Astrocyte of the spinal cord (primary cell): ENCODE data around the gene FTCDNL1.
A peak's percentile ranks its signal among the peaks of the same experiment; 100 is the strongest.

Source experiments
- DNase-seq: peaks from one replicate; pipeline ENCODE4 v3.0.0; 2011; ENCODE audit warnings: low read depth, low spot score
- H3K4me3 ChIP-seq: 2 replicates; pipeline ENCODE4 v1.5.1; 2011; ENCODE audit warnings: low read depth, mild to moderate bottlenecking, low read length, moderate library complexity
- in situ Hi-C: cut with HindIII; loops from 2 replicates; pipeline ENCODE4 v1.10.0; 2017; ENCODE audit warnings: low sequenced_read_pairs
- TF ChIP-seq, protein P1 (sequence below): IDR thresholded peaks from 2 replicates; pipeline ENCODE4 v1.5.1; 2012; ENCODE audit warnings: low read depth, mild to moderate bottlenecking, low read length, inconsistent platforms

Gene FTCDNL1

DNA sequence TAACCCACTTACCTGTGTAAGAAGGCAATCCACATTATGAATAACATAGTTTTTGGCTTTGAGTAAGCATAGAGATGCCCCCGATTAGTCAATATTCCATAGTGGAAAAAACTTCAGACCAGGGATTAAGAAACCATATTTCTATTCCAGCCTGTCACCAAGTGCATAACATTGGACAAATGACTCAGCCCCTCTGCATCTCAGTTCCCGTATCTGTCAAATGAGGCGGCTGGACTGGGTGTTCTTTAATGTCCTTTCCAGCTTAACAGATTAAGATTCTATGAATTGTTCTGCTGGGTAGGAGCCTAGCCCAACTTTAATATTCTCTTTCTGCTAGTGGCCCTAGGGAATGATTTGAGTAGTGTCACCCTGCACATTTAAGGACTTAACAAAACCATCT, 11.8 kb upstream of the FTCDNL1 start:
- H3K4me3 ChIP-seq = no peak overlapping the region
- TF ChIP-seq, protein P1, sequence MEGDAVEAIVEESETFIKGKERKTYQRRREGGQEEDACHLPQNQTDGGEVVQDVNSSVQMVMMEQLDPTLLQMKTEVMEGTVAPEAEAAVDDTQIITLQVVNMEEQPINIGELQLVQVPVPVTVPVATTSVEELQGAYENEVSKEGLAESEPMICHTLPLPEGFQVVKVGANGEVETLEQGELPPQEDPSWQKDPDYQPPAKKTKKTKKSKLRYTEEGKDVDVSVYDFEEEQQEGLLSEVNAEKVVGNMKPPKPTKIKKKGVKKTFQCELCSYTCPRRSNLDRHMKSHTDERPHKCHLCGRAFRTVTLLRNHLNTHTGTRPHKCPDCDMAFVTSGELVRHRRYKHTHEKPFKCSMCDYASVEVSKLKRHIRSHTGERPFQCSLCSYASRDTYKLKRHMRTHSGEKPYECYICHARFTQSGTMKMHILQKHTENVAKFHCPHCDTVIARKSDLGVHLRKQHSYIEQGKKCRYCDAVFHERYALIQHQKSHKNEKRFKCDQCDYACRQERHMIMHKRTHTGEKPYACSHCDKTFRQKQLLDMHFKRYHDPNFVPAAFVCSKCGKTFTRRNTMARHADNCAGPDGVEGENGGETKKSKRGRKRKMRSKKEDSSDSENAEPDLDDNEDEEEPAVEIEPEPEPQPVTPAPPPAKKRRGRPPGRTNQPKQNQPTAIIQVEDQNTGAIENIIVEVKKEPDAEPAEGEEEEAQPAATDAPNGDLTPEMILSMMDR = no peak
- DNase-seq = no peak
- in situ Hi-C loops = no loop called here

DNA sequence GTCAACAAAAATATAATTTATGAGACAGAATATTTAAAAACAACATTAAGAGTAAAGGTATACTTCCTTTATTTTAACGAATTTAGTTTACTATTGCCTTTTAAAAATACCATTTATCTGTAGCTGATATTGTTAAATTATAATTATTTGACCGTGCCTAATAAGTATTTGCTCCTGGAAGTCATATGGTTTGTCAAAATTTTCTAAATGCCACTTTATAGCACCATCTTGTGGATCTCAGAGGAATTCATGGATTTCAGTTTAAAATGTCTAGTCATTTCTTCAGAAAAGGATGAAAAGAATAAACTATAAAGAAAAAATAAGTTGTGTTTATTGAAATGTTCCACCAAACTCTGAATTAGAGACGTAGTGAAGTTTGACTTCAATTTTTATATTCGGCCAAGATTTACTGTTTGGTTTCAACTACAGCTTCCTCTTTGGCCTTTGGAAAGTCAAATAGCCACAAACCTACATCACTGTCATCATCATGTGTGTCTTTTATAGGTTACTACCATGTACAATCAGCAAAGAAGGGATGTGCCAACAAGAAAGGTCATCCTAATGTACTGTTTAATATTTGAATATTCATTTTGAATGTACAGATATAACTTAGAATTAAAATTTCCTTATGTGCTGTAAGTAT, 10.3 kb upstream of the FTCDNL1 start:
- in situ Hi-C loops = no loop called here
- DNase-seq = peak; percentile 43
- H3K4me3 ChIP-seq = no peak overlapping the region
- TF ChIP-seq, protein P1 = peak; percentile 62

DNA sequence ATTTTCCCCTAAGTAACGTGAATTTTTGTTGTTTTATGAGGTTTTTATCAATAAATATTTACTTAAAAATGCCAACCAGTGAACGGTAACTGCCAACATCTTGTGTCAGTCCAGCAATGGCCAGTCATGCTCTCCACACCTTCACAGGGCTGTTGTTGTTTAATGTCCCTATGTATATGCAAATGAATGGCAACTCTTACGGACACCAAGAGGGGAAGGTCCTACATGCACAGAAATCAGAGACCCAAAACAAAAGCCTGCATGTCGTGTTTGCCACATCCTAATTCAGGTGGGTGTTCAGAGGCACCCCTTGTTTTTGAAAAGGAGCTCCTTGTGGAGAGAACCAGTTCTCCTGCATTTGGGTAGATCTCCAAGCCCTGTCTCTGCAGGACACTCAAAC, 4.8 kb upstream of the FTCDNL1 start:
- TF ChIP-seq, protein P1 = no peak
- DNase-seq = no peak
- in situ Hi-C loops = no loop called here
- H3K4me3 ChIP-seq = no peak overlapping the region

DNA sequence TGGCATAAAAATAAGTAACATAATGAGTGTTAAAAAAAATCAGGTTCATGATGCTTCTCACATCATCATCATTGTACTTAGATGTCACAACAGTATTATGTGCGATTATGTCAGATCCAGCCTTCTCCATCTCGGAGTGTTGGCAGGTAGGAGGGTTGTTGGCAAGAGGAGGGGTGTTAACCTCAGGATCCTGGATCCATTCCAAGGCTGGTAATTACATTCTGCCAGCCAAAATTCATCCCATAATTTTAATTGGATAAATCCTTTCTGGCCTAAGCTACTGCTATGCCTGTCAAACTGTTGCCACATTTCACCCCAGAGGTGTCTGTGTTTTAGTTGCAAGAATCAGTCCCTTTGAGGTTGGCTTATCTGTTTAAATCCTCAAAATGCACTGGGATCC, 891 bp upstream of the FTCDNL1 start:
- no peak for DNase-seq
- no peak overlapping the region for H3K4me3 ChIP-seq
- TF ChIP-seq, protein P1 = no peak
- in situ Hi-C loops = no loop called here

DNA sequence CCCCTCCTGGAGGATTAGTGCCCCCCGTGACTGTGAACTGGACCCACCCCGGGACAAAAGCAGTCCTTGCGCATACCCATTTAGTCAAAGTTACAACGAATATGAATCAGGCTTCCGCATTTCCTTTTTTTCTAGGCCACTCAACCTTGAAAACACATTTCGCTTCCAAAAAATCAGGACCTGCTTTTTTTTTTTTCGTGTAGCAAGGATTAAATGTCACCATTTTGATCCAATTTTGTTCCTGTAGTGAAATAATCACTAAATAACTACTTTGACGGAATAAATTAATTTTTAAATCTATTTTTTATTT, 464 bp upstream of the FTCDNL1 start:
- DNase-seq = no peak
- TF ChIP-seq, protein P1 = no peak
- in situ Hi-C loops = no loop called here
- peak overlapping the region; percentile 58 for H3K4me3 ChIP-seq

DNA sequence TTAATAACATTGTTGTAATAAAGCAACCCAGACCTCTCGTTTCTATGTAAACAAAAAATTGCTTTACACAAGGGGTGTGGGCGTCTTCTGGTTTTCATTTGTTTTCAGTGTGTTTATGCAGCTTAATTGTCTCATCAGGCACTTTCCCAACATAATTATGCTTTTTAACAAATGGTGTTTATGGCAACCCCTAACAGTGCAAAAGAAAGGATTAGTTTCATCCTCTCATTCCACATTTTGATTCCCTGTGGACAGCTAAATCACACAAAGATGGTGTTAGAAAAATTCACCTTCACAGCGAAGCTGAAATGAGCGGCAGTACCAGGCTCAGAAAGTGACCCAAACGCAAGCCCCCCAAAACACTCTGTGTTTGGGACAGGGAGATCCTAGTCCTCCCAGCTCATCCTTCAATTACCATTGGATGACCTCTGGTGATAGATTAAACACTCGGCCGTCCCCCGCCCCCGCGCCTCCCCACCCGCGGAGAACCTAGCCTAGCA, 724 bp downstream of the FTCDNL1 start:
- TF ChIP-seq, protein P1 = no peak
- peak overlapping the region; percentile 58 for H3K4me3 ChIP-seq
- no peak for DNase-seq
- in situ Hi-C loops = no loop called here
